GM21528 (cell line): ENCODE data around the gene CHRM1.
"Not testable (repeated sequence)": the region's sequence is repeated elsewhere in the genome, so short reads cannot be mapped to it uniquely, and the experiment has no call there.

Source experiments
- ATAC-seq: cut with Tn5 transposase; IDR thresholded peaks from one replicate; pipeline ENCODE4 v1.9.1; 2021; ENCODE audit warnings: mild to moderate bottlenecking, moderate library complexity; ENCODE audit not compliant: unreplicated experiment, low FRiP score

The CHRM1 gene

GRCh38 chr11:62879235-62879978, 41.8 kb downstream of the CHRM1 start:
- ATAC-seq = no peak

- ATAC-seq = no peak
Observed at GRCh38 chr11:62876712-62877111, 44.5 kb downstream of the CHRM1 start.

GRCh38 chr11:62875698-62876478, 45.3 kb downstream of the CHRM1 start:
- ATAC-seq = no peak

GRCh38 chr11:62874851-62875250, 46.3 kb downstream of the CHRM1 start:
- ATAC-seq = no peak

GRCh38 chr11:62865635-62866034, 55.5 kb downstream of the CHRM1 start:
- ATAC-seq = no peak

GRCh38 chr11:62863687-62864335, 57.4 kb downstream of the CHRM1 start:
- ATAC-seq = no peak

- not testable (repeated sequence) for ATAC-seq
Observed at GRCh38 chr11:62861564-62862192, 59.5 kb downstream of the CHRM1 start.

- no peak for ATAC-seq
Observed at GRCh38 chr11:62860835-62861563, 60.2 kb downstream of the CHRM1 start.

- ATAC-seq = not testable (repeated sequence)
Observed at GRCh38 chr11:62859281-62859703, 61.9 kb downstream of the CHRM1 start.
